NCI-H146 (cell line): ENCODE results near the gene RGS1.
A peak's percentile ranks its signal among the peaks of the same experiment; 100 is the strongest.

ENCODE experiments used
- DNase-seq: peaks from one replicate; lab custom pipeline; 2025; lab: John Stamatoyannopoulos, UW

The RGS1 gene

GRCh38 chr1:192581131-192581927 is 5.8 kb downstream of the RGS1 start:
- no peak for DNase-seq

GRCh38 chr1:192584866-192585265 is 9.3 kb downstream of the RGS1 start:
- DNase-seq = no peak

GRCh38 chr1:192587386-192588266 is 12.1 kb downstream of the RGS1 start:
- DNase-seq = no peak

- no peak for DNase-seq
Measured at GRCh38 chr1:192588546-192588945, 13.0 kb downstream of the RGS1 start.

- no peak for DNase-seq
Measured at GRCh38 chr1:192589813-192590212, 14.2 kb downstream of the RGS1 start.

GRCh38 chr1:192592517-192592916 is 16.9 kb downstream of the RGS1 start:
- no peak for DNase-seq

- DNase-seq = no peak
Measured at GRCh38 chr1:192592981-192593708, 17.6 kb downstream of the RGS1 start.

GRCh38 chr1:192595299-192595698 is 19.7 kb downstream of the RGS1 start:
- DNase-seq = no peak

- no peak for DNase-seq
Measured at GRCh38 chr1:192598589-192598988, 23.0 kb downstream of the RGS1 start.

GRCh38 chr1:192600275-192600674 is 24.7 kb downstream of the RGS1 start:
- DNase-seq = no peak

- no peak for DNase-seq
Measured at GRCh38 chr1:192601143-192601542, 25.6 kb downstream of the RGS1 start.

GRCh38 chr1:192601567-192601966 is 26.0 kb downstream of the RGS1 start:
- DNase-seq = no peak

- DNase-seq = no peak
Measured at GRCh38 chr1:192602757-192603156, 27.2 kb downstream of the RGS1 start.

- no peak for DNase-seq
Measured at GRCh38 chr1:192603218-192603787, 27.7 kb downstream of the RGS1 start.

GRCh38 chr1:192604979-192605620 is 29.5 kb downstream of the RGS1 start:
- no peak for DNase-seq

- no peak for DNase-seq
Measured at GRCh38 chr1:192608671-192609070, 33.1 kb downstream of the RGS1 start.

- no peak for DNase-seq
Measured at GRCh38 chr1:192609110-192610079, 33.8 kb downstream of the RGS1 start.

GRCh38 chr1:192610112-192610889 is 34.7 kb downstream of the RGS1 start:
- peak; percentile 4 for DNase-seq

GRCh38 chr1:192615055-192615454 is 39.5 kb downstream of the RGS1 start:
- no peak for DNase-seq
